K562 (cell line): ENCODE measurements around the gene AKAP7. TPM values are rescaled to one million over a fixed set of nuclear protein-coding genes. Genes with fewer than 3 reads are reported as not detected.

Experiments
- ATAC-seq: fragments of 200-7000 bp; cut with Tn5 transposase; 3 replicates; pipeline ENCODE4 v1.9.1; 2020; ENCODE audit warnings: moderate library complexity
- BruUV-seq: library from RNA; stranded (reverse); fragments of 400-500 nt; replicated peaks from 2 replicates; lab custom pipeline; 2021; lab: Mats Ljungman, UMichigan
- CTCF ChIA-PET: fragments of 300-600 bp; formaldehyde crosslinking; extraction: SDS; loops from one replicate; lab custom pipeline; 2021; ENCODE audit warnings: low intra/inter-chr PET ratio; lab: Yijun Ruan, JAX
- POLR2A ChIA-PET: fragments of 300-600, 350-650 bp; sonication (Branson Sonifier 250); formaldehyde crosslinking; extraction: SDS; loops from one replicate; lab custom pipeline; 2021; ENCODE audit warnings: antibody characterized with exemption, inconsistent platforms; lab: Yijun Ruan, JAX
- DNase-seq, 4 experiments: peaks; one replicate each; pipeline versions ENCODE4 v3.0.0 to v3.0.0-alpha.2; 2011 to 2018; ENCODE audit warnings: low spot score in 3 of 4, mixed read lengths in 3 of 4; ENCODE audit errors: extremely low read depth in 1 of 4
- FAIRE-seq: peaks from 2 replicates; lab custom pipeline; 2011; peaks lifted over from hg19 to GRCh38; lab: Jason Lieb, UNC
- H2AFZ ChIP-seq: 2 replicates; pipeline ENCODE4 v1.6.0; 2011; ENCODE audit warnings: low read depth, low read length, control low read depth, inconsistent platforms
- H3K27ac ChIP-seq: fragments of 200-600 bp; 3 replicates; pipeline ENCODE4 v1.8.0; 2011; ENCODE audit warnings: low read depth, mild to moderate bottlenecking, control low read depth, inconsistent platforms, low read length, moderate library complexity, mixed read lengths; ENCODE audit errors: extremely low read depth
- H3K27me3 ChIP-seq, 2 experiments: fragments of 300-600 bp in 1 of 2; 2 replicates in 1 of 2; 3 replicates in 1 of 2; pipeline versions ENCODE4 v1.6.0 to v1.8.0; 2011; ENCODE audit warnings: inconsistent platforms in 2 of 2, low read length in 2 of 2, mild to moderate bottlenecking in 1 of 2, mixed read lengths in 1 of 2, moderate library complexity in 1 of 2; ENCODE audit not compliant: control insufficient read depth in 2 of 2, insufficient read depth in 2 of 2
- H3K36me3 ChIP-seq: fragments of 300-600 bp; 3 replicates; pipeline ENCODE4 v1.8.0; 2011; ENCODE audit warnings: mild to moderate bottlenecking, low read length, inconsistent platforms; ENCODE audit not compliant: control insufficient read depth, insufficient read depth
- H3K4me1 ChIP-seq, 2 experiments: fragments of 200-600 bp in 1 of 2; replicated peaks in 1 of 2; 2 replicates in 1 of 2; 3 replicates in 1 of 2; pipeline versions ENCODE4 v1.5.1 to v1.8.0; 2011; ENCODE audit warnings: inconsistent platforms in 2 of 2, low read length in 2 of 2, mild to moderate bottlenecking in 1 of 2, mixed read lengths in 1 of 2, moderate library complexity in 1 of 2; ENCODE audit not compliant: control insufficient read depth in 2 of 2, insufficient read depth in 2 of 2
- H3K4me2 ChIP-seq: 2 replicates; pipeline ENCODE4 v1.6.1; 2011; ENCODE audit warnings: low read length, control low read depth, inconsistent platforms, mixed read lengths; ENCODE audit not compliant: insufficient read depth
- H3K4me3 ChIP-seq: fragments of 200-600 bp; sonication (generic), shearing (Covaris generic); 2 replicates; pipeline ENCODE4 v1.5.1; 2016; ENCODE audit warnings: control low read depth, inconsistent platforms
- H3K79me2 ChIP-seq: fragments of 200-600 bp; 3 replicates; pipeline ENCODE4 v1.8.0; 2011; ENCODE audit warnings: low read length, inconsistent platforms; ENCODE audit not compliant: control insufficient read depth, insufficient read depth
- H3K9ac ChIP-seq, 2 experiments: 2 replicates each; pipeline versions ENCODE4 v1.6.0 to v1.6.1; 2011; ENCODE audit warnings: low read depth in 2 of 2, low read length in 2 of 2, control low read depth in 1 of 2, inconsistent platforms in 1 of 2, mild to moderate bottlenecking in 1 of 2, mixed read lengths in 1 of 2; ENCODE audit not compliant: insufficient read depth in 1 of 2
- H3K9me1 ChIP-seq: one replicate; pipeline ENCODE4 v1.6.0; 2011; ENCODE audit warnings: inconsistent platforms, mild to moderate bottlenecking, low read length, moderate library complexity; ENCODE audit not compliant: control insufficient read depth, insufficient read depth
- H3K9me3 ChIP-seq: replicated peaks from 2 replicates; pipeline ENCODE4 v1.5.1; 2011; ENCODE audit warnings: low read depth, low read length, inconsistent platforms; ENCODE audit not compliant: control insufficient read depth, insufficient read depth
- H4K20me1 ChIP-seq: replicated peaks from 2 replicates; pipeline ENCODE4 v1.6.1; 2011; ENCODE audit warnings: low read length, inconsistent platforms, mixed read lengths; ENCODE audit not compliant: control insufficient read depth, insufficient read depth
- CHCHD3 ChIP-seq: fragments of 250-450 bp; sonication (Bioruptor Pico); IDR thresholded peaks from 2 replicates; pipeline ENCODE4 v2.1.2; 2022; ENCODE audit warnings: mild to moderate bottlenecking
- HDAC8 ChIP-seq: fragments of 450-650 bp; IDR thresholded peaks from 2 replicates; pipeline ENCODE4 v1.6.1; 2016; ENCODE audit warnings: mild to moderate bottlenecking, missing genetic modification characterization, moderate library complexity, missing compliant biosample characterization
- SMARCB1 ChIP-seq: IDR thresholded peaks from 2 replicates; pipeline ENCODE4 v1.6.1; 2011; ENCODE audit warnings: improper control_type of control experiment, low read depth; ENCODE audit not compliant: insufficient read length
- ZHX1 ChIP-seq: fragments of 150-350 bp; conservative IDR thresholded peaks from 2 replicates; pipeline ENCODE4 v1.6.1; 2014; ENCODE audit warnings: low read length
- WGBS: fragments of 100-300 bp; shearing (Covaris generic); methylation state at CpG from one replicate; pipeline ENCODE4 v1.1.6; 2016; ENCODE audit warnings: low coverage, mixed read lengths; ENCODE audit not compliant: insufficient coverage; ENCODE audit errors: missing lambda C conversion rate; 5-methylcytosine and 5-hydroxymethylcytosine counted together
- in situ Hi-C: fragments of 300-500 bp; cut with MboI; formaldehyde crosslinking; loops from 4 replicates; pipeline ENCODE4 v1.15.0; 2018; ENCODE audit warnings: inconsistent platforms, mixed read lengths
- intact Hi-C: fragments of 100-400 bp; cut with micrococcal nuclease; formaldehyde crosslinking; loops from 2 replicates; pipeline ENCODE4 v1.14.2; 2022
- polyA plus RNA-seq, 8 experiments: library from polyadenylated mRNA; depleted of rRNA in 4 of 8; stranded (reverse) in 5 of 8; unstranded in 3 of 8; fragments of >200 nt; fragmentation: Nextera tagmentation in 2 of 8; fragmentation: Illumina TruSeq in 1 of 8; extraction: Ambion mirVana in 2 of 8; extraction: Trizol in 1 of 8; gene quantifications; 2 replicates each; pipeline versions ENCODE4 v1.2.1 to v1.2.3, GENCODE V29; 2011 to 2014; ENCODE audit warnings: inconsistent platforms in 1 of 8, missing spikeins in 1 of 8
- total RNA-seq, 7 experiments: library from RNA; depleted of rRNA in 6 of 7; stranded (reverse); fragments of >200 nt in 6 of 7; fragmentation: Illumina TruSeq in 2 of 7; extraction: Trizol in 2 of 7; gene quantifications; 2 replicates each; pipeline versions ENCODE4 v1.2.1 to v1.2.3, GENCODE V29; 2011 to 2021; ENCODE audit warnings: low replicate concordance in 1 of 7

AKAP7 gene
- total and polyA plus RNA-seq, 9 of the 15 experiments (the other 6 are each of a cell fraction or from before 2014, with no cell fraction given), result 0.82 to 2.6 (median 1.6) TPM

- no peak overlapping the region for H3K27ac ChIP-seq
- H3K36me3 ChIP-seq, result no peaks in the 10 kb centered on the region
- DNase-seq (no peak), ATAC-seq (no peak)
- H2AFZ ChIP-seq, result no peak overlapping the region
- H3K4me1 ChIP-seq, result no peaks in the 10 kb centered on the region
- CTCF ChIA-PET, result no interaction called here
- H4K20me1 ChIP-seq, result no peaks in the 10 kb centered on the region
- no TSS peak for BruUV-seq
- in situ Hi-C loops, result no loop called here
- H3K27me3 ChIP-seq, result no peaks in the 10 kb centered on the region
- no peaks in the 10 kb centered on the region for H3K79me2 ChIP-seq
- H3K9me1 ChIP-seq, result no peaks in the 10 kb centered on the region
- intact Hi-C loops, result no loop called here
- no peak for TF ChIP-seq SMARCB1
- no peak for TF ChIP-seq CHCHD3
- no peak for TF ChIP-seq ZHX1
- no peak for TF ChIP-seq HDAC8 (tag)
- TF ChIP-seq, all 486 proteins: peak for 0
- Histone ChIP-seq H3K4me2 (no peak overlapping the region), H3K9ac (no peak overlapping the region), H3K9me3 (no peaks in the 10 kb centered on the region), H3K4me3 (no peak overlapping the region)
- POLR2A ChIA-PET, result no interaction called here
- no peak for FAIRE-seq
- WGBS, result 0% methylated on average over 1 of the region's 1 CpG
Observed at GRCh38 chr6:131093334-131093733, 41.9 kb upstream of the AKAP7 start.
